HG02610 (cell line): ENCODE results near the gene PALD1.
"Not testable (repeated sequence)": the region's sequence is repeated elsewhere in the genome, so short reads cannot be mapped to it uniquely, and the experiment has no call there.

Experiments used
- ATAC-seq: cut with Tn5 transposase; IDR thresholded peaks from one replicate; pipeline ENCODE4 v1.9.1; 2021; ENCODE audit warnings: mild to moderate bottlenecking, moderate library complexity; ENCODE audit not compliant: unreplicated experiment

Gene PALD1

GRCh38 chr10:70600512-70601395, 122.2 kb downstream of the PALD1 start:
- ATAC-seq = no peak

- ATAC-seq = no peak
Observed at GRCh38 chr10:70601746-70602145, 123.2 kb downstream of the PALD1 start.

- ATAC-seq = no peak
Observed at GRCh38 chr10:70602665-70603448, 124.3 kb downstream of the PALD1 start, which contains the start of gene PRF1. PRF1 (minus strand) TSS chr10:70602741; CDS start chr10:70600902, 1,839 bp downstream.

DNA sequence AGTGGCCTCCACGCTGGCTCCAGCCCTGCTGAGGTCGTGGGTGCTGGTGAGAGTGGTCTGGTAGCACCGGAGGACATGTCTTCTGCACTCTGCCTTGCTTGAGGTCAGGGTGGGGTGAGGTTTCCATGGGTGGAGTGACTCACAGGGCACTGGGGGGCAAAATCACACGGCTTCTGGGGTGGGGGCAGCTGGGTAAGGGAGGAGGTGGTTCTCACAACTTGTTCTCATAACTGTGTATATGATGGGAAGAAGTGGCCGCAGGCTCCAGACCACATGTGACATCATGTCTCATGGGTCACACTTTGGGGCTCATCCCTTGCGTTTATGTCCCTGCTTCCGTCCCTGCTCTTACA, 124.9 kb downstream of the PALD1 start:
- no peak for ATAC-seq

GRCh38 chr10:70604106-70604505, 125.5 kb downstream of the PALD1 start:
- no peak for ATAC-seq

DNA sequence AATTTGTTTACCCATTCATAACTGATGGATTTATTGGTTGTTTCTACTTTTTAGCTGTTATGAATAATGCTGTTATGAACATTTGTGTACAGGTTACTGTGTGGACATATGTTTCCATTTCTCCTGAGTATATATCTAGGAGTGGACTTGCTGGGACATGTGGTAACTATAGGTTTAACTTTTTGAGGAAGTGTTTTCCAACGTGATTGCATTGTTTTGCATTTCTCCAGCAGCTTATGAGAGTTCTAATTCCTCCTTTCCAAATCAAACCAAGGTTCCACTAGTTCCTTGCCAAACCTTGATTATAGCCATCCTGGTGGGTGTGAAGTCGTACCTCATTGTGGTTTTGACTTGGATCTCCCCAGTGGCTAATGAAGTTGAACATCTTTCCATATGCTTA, 126.6 kb downstream of the PALD1 start:
- no peak for ATAC-seq

- no peak for ATAC-seq
Observed at GRCh38 chr10:70607936-70608335, 129.4 kb downstream of the PALD1 start.

- ATAC-seq = no peak
Observed at GRCh38 chr10:70613941-70614340, 135.4 kb downstream of the PALD1 start.

GRCh38 chr10:70614364-70614763, 135.8 kb downstream of the PALD1 start:
- ATAC-seq = not testable (repeated sequence)

DNA sequence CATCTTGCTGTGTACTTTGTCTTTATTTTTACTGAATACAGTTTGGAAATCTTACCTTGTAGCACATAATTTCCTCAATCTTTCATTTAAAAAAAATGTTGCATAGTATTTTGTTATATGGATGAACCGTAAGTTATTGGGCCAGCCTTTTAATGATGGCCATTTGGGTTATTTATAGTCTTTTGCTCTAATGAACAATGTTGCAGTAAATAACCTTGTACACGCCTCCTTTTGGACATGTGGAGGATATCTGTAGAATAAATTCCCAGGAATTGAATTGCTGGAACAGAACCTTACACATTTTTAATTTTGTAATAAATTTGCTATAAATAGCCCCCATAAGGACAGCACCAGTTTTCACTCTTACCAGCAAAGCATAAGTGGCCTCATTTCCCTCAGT, 136.6 kb downstream of the PALD1 start:
- no peak for ATAC-seq

DNA sequence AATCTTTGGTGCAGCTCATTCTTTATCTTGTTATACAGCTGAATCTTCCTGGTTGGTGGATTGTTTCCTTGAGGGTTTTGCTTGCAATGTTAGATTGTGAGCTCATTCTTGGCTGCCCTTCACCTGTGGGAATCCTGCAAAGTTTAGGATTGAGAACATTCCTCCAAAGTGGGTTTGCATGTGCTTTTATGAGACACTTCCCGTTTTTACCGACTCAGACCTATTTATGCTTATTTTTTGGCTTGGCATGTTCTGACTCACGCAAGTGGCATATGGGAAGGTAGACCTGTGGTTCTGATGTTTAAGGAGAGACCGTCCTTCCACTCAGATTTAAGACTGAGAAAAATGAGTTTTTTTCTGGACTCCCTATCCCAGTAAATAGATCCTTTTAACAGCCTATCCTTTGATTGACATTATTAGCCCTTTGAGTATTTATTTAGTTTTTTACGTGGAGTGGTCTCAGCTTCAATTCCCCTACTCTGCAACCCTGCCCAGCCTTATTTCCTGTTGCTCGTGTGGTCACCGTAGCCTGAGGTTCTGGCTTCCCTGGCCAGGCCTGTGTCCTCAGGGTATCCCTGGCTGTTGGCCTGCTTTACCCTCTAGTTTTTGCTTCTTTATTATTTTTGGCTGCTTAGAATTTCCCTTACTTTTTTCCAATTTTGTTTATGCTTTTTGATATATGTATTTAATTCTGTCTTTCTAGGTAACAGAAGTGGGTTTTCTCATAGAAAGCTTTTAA, 137.4 kb downstream of the PALD1 start:
- no peak for ATAC-seq

DNA sequence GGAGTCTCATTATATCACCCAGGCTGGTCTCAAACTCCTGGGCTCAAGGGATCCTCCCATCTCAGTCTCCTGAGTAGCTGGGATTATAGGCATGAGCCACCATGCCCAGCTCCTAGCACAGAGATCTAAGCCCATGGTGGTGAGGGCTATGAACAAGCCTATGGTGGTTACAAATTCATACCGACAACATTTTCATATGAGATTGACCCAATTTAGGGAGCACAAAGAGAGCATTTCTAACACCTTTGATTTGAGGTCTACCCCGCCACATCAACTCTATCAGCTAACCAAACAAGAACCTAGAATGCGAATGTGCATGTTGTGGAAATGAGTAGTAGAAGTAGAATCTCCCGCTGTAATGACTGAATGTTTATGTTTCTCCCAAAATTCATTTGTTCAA, 138.2 kb downstream of the PALD1 start:
- no peak for ATAC-seq
